Measurements from ENCODE around the gene NUAK2.

DNA sequence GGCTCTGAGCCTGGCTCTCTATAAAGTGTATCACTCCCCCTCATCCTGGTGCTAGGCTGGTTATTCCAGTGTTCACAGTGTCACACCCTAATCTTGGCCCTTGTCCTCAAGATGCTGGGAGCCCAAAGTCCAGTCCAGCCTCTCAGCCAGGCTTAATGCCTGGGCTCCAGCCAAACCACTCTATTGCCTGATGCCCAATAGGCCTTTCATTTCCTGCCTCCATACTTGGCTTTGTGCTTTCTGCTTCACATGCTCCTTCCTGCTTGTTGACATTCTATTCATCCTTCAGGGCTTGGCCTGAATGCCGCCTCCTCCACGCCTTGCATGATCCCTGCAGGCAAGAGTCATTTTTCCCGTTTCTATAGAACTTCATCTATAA is 33.5 kb upstream of the NUAK2 start:
- TF ChIP-seq FOXM1 (IDR thresholded peaks at IDR 0.05; ENCODE audit: borderline replicate concordance) (no peak), BHLHE40 (IDR thresholded peaks at IDR 0.05; ENCODE audit: borderline replicate concordance) (no peak), ZNF384 (IDR thresholded peaks at IDR 0.05) (no peak), NFRKB (IDR thresholded peaks at IDR 0.05) (no peak), SP1 (IDR thresholded peaks at IDR 0.05) (no peak), FOXK2 (IDR thresholded peaks at IDR 0.05) (no peak), ARNT (IDR thresholded peaks at IDR 0.05) (no peak), SUZ12 (IDR thresholded peaks at IDR 0.05) (no peak)

Data from HEK293T (cell line).